Loucy (cell line): Measurements from ENCODE around the gene TIAM1.

Experiments used
- EZH2phosphoT487 ChIP-seq: fragments of 200-600 bp; IDR thresholded peaks from 2 replicates; pipeline ENCODE4 v1.6.1; 2018; ENCODE audit warnings: antibody characterized with exemption, mild to moderate bottlenecking, moderate library complexity, borderline replicate concordance
- TF ChIP-seq, protein P1 (sequence below): fragments of 200-600 bp; sonication (generic); conservative IDR thresholded peaks from 2 replicates; pipeline ENCODE4 v1.5.1; 2014; ENCODE audit warnings: mild to moderate bottlenecking, antibody characterized with exemption, low read length

GRCh38 chr21:31356440-31356839 is 12.4 kb upstream of the TIAM1 start:
- TF ChIP-seq, protein P1, sequence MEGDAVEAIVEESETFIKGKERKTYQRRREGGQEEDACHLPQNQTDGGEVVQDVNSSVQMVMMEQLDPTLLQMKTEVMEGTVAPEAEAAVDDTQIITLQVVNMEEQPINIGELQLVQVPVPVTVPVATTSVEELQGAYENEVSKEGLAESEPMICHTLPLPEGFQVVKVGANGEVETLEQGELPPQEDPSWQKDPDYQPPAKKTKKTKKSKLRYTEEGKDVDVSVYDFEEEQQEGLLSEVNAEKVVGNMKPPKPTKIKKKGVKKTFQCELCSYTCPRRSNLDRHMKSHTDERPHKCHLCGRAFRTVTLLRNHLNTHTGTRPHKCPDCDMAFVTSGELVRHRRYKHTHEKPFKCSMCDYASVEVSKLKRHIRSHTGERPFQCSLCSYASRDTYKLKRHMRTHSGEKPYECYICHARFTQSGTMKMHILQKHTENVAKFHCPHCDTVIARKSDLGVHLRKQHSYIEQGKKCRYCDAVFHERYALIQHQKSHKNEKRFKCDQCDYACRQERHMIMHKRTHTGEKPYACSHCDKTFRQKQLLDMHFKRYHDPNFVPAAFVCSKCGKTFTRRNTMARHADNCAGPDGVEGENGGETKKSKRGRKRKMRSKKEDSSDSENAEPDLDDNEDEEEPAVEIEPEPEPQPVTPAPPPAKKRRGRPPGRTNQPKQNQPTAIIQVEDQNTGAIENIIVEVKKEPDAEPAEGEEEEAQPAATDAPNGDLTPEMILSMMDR, result no peak
- no peak for TF ChIP-seq EZH2phosphoT487
